AG09309 (cell line): ENCODE measurements around the gene MCHR2.

Source experiments
- DNase-seq: peaks from one replicate; pipeline ENCODE4 v3.0.0-alpha.2; 2010; ENCODE audit warnings: low read depth
- H3K4me3 ChIP-seq: 2 replicates; pipeline ENCODE4 v1.5.1; 2011; ENCODE audit warnings: mild to moderate bottlenecking, low read depth, low read length, moderate library complexity; ENCODE audit not compliant: control insufficient read depth
- CTCF ChIP-seq: IDR thresholded peaks from 2 replicates; pipeline ENCODE4 v1.5.1; 2011; ENCODE audit warnings: mild to moderate bottlenecking, low read depth, low read length, inconsistent platforms; ENCODE audit not compliant: insufficient read depth, control insufficient read depth; ENCODE audit errors: missing control alignments

Gene MCHR2

DNA sequence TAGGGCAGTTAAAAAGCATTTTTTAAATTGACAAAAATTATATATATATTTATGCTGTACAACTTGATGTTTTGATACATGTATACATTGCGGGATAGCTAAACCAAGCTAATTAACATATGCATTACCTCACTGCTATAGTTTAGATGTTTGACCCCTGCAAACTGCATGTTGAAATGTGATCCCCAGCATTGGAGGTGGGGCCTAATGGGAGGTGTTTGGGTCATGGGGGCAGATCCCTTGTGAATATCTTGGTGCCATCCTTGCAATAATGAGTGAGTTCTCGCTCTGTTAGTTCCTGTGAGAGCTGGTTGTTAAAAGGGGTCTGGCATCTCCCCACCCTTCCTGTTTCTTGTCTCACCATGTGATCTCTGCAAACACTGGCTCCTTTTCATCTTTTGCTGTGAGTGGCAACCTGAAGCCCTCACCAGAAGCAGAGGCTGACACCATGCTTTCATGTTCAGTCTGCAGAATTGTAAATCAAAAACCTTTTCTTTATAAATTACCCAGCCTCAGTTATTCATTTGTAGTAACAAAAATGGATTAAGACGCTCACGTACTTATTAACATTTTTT lies 111.8 kb downstream of the MCHR2 start:
- no peak overlapping the region for H3K4me3 ChIP-seq
- no peak for DNase-seq
- no peak for TF ChIP-seq CTCF

GRCh38 chr6:99879431-99879830 lies 114.6 kb downstream of the MCHR2 start:
- no peak for TF ChIP-seq CTCF
- no peak for DNase-seq
- no peak overlapping the region for H3K4me3 ChIP-seq

DNA sequence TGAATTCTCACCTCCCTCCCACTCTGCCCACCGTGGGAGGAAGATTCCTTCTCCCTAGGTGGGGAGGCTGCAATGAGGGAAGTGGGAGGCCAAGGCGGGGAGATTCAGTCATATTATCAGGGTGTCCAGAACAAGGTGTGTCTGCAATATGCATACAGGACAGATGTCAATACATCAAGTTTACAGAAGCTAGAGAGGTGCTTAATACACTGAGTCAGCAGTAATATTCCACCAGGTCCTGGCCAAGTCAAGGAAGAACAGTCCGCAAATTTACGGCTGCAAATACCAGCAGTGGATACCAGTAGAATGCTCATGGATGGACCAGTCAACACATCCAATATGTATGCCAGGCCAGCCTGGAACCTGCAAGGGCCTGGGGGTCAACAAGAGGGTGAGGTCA lies 119.0 kb downstream of the MCHR2 start:
- no peak for DNase-seq
- TF ChIP-seq CTCF: no peak
- no peak overlapping the region for H3K4me3 ChIP-seq

- no peak for TF ChIP-seq CTCF
- no peak overlapping the region for H3K4me3 ChIP-seq
- DNase-seq: no peak
These were observed 120.9 kb downstream of the MCHR2 start for GRCh38 chr6:99873084-99873483.

GRCh38 chr6:99871641-99872040 lies 122.4 kb downstream of the MCHR2 start:
- no peak for TF ChIP-seq CTCF
- DNase-seq: no peak
- H3K4me3 ChIP-seq: no peak overlapping the region
